ENCODE measurements around the gene RAD51B.

DNA sequence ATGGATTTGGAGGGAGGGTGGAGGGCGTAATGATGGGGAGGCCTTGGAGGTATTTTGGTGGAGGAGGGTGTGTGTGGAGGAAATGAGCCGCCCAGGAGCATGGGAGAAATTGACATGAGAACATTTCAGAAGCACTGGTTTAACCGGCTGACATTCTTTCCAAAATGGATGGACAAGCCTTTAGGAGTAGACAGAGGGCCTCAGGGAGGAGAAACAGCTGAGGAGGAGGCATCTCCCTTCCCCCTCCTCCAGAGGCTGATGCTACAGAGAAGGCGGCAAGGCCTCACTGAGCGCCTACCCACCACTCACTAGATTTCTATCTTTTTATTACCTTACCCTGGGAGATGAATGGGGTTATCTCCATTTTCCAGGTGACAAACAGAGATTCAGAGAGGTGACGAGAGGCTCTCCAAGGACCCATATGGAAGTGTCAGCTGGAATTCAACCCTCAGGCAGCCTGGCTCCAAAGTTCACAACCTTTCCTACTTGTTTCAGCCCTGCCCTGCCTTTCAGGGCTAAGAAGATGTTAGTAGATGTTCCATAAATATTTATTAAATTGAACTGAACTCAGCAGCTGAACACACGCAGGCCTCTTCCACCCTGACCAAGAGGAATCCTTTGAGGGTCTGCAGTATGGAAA is 683.7 kb downstream of the RAD51B start:
- TF ChIP-seq, protein P1, sequence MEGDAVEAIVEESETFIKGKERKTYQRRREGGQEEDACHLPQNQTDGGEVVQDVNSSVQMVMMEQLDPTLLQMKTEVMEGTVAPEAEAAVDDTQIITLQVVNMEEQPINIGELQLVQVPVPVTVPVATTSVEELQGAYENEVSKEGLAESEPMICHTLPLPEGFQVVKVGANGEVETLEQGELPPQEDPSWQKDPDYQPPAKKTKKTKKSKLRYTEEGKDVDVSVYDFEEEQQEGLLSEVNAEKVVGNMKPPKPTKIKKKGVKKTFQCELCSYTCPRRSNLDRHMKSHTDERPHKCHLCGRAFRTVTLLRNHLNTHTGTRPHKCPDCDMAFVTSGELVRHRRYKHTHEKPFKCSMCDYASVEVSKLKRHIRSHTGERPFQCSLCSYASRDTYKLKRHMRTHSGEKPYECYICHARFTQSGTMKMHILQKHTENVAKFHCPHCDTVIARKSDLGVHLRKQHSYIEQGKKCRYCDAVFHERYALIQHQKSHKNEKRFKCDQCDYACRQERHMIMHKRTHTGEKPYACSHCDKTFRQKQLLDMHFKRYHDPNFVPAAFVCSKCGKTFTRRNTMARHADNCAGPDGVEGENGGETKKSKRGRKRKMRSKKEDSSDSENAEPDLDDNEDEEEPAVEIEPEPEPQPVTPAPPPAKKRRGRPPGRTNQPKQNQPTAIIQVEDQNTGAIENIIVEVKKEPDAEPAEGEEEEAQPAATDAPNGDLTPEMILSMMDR (conservative IDR thresholded peaks at IDR 0.05 in 1 of 2, IDR thresholded peaks at IDR 0.05 in 1 of 2; ENCODE audit: low read depth in 1 of 2, low read length in 2 of 2): no peak
- no peak for TF ChIP-seq EZH2 (IDR thresholded peaks at IDR 0.05; ENCODE audit: low read length, missing control alignments)
